Stimulated activated CD4-positive, alpha-beta T cell treated with anti-CD3 and anti-CD28 coated beads, TNF-alpha, amount 100 ng/mL, for 48 hours (primary cell): ENCODE measurements around the gene CDYL2.

Experiments used
- DNase-seq, 3 donors: peaks; one replicate each; pipeline ENCODE4 v3.0.0-alpha.2; 2020; ENCODE audit warnings: low read depth in 3 of 3

The CDYL2 gene

GRCh38 chr16:80705596-80705995 is 98.8 kb downstream of the CDYL2 start:
- DNase-seq: no peak

- no peak for DNase-seq
Observed at GRCh38 chr16:80704751-80705505, 99.5 kb downstream of the CDYL2 start.

- DNase-seq: no peak
Observed at GRCh38 chr16:80703131-80704071, 101.0 kb downstream of the CDYL2 start.

DNA sequence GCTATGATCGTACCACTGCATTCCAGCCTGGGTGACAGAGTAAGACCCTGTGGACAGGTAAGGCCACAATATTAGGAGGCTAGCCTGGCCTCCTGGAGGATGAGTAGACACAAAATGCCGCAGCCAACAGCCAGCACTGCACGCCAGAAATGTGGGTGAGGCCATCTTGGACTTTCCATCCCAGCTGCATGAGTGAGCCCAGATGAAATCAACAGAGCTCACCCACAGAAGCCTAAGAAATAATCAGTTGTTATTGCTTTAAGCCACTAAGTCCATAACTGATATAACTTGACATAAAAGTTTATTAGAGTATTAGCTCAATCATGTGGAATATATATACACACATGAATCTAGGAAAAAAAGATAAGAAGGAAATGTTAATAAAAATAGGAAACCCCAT is 101.7 kb downstream of the CDYL2 start:
- DNase-seq: no peak

DNA sequence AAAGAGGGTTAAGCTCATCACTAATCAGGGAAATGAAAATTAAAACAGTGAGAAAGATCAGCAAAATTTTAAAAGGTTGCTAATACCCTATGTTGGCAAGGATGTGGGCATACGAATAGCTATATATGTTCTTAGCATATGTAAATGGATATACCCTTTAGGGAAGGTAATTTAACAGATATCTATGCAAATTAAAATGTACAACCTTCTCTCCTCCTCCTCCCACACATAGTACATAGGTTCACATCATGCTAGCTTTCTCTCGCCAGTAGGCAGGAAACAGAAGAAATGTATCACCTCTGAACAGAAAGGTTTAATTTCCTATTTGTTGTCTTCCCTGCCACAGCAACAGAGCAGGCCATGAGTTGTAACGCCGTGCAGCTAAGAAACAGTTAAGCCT is 103.8 kb downstream of the CDYL2 start:
- DNase-seq: no peak

DNA sequence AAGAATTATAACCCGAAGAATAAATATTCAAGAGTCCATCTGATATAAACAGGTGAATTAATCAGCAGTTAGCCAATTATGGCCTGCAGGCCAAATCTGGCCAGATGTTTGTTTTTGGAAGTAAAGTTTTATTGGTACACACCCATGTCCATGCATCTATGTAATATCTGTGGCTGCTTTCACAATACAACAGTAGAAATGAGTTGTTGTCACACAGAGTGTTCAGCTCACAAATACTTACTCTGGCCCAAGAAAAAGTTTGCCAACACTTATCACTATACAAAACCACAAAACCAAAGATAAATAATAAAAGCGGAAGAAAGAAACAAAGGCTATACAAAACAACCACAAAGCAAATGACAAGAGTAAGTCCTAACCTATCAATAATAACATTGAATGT is 109.4 kb downstream of the CDYL2 start:
- DNase-seq: no peak

- no peak for DNase-seq
Observed at GRCh38 chr16:80693553-80693952, 110.8 kb downstream of the CDYL2 start.

- DNase-seq: no peak
Observed at GRCh38 chr16:80692270-80692669, 112.1 kb downstream of the CDYL2 start.

DNA sequence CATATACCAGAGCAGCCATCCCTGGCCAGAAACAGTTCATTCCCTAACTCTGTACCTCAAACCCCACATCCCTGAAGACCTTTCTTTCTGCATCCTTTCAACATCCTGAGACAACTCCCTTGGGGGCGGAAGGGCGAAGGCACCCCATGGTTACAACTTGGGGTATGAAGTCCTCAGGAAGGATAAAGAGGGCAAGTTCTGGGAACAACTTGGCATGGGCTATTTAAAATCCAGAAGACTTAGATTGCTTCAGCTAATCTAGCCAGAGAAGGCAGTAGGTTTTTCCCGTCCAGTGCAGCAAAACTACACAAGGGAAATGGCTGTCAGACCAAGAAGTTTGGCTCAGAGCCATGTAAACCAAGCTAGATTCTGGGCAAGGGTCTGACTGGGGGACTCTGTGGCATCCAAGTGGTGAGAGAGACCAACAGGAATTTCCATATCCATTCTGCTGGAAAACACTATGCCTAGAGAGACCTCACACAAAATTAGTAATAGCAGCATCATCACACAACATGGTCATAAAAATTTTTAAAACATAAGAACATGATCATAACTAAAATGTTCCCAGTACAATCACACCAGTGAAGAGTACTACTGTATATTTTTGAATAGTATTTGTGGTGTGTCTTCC is 113.2 kb downstream of the CDYL2 start:
- DNase-seq: no peak

DNA sequence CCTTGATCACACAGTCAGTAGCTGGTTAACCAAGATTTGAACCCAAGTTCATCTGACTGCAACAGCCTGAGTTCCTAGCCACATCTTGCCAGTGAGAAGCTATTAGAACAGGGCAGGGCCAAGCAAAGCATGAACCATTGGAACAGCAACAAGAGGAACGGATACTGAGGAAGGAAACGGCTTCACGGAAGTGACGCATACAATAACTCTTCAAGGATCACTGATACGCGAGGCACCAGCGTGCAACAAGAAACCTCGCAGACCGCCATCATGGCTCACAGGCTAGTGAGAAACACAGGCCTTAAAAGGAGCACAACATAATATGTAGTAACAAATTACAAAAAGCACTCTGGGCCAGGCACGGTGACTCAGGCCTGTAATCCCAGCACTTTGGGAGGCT is 114.9 kb downstream of the CDYL2 start:
- no peak for DNase-seq

- DNase-seq: no peak
Observed at GRCh38 chr16:80687606-80688005, 116.8 kb downstream of the CDYL2 start.

DNA sequence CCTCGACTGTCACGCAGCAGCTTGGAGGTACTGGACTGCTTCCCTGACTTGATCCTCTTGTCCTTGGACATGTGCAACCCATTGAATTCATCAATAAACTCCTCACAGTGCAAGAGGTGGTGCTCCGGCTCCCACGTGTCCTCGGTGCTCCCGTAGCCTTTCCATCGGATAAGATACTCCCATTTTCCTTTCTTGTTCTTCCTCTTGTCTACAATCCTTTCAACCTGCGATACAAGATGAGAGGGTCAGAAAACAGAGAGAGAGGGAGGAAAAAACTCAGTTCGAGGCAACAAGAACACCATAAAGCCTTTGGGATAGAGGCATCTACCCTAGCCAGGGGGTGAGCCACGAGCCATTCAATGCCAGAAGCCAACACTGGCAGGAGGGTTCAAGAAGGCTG is 119.5 kb downstream of the CDYL2 start:
- DNase-seq: no peak

DNA sequence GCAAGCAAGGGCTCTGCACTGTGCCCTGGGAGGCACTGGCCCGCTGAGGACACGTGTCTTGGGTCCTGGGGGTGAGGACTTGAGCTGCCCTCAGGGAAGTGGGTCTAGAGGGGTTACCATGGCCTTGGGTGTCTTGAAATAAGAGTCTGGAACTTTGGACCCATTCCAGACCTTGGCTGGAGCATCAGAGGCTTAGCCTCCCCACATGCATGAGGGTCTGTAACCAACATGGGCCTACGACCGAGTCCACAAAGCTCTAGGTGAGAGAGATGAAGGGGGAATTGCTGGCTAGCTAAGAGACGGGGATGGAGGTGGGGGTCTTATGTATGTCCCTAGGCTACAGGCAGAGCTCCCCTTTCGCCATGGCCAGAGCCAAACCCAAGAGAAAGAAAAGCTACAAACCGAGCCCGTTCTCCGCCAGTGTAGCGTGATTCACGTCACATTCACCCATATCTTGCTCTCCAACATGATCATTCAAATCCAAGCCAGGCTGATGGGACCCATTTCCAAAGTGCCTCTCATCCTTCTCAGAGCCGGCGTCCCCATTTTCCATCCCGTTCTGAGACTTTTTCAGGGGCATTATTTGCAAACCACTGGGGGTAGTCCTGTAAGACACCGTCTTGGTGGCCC is 120.1 kb downstream of the CDYL2 start:
- no peak for DNase-seq

DNA sequence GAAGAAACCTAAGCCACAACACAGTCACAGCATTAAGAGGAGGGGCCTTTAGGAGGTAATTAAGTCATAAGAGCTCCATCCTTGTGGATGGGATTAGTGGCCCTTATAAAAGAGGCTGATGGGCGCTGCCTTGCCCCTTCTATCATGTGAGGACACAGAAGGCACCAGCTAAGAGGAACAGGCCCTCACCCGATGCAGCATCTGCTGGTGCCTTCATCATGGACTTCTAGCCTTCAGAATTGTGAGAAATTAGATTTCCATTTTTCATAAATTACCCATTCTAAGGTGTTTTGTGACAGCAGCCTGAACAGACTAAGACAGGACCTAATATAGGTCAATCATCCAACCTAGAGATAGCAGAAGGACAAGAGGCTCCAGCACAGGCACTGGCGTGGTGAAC is 120.8 kb downstream of the CDYL2 start:
- no peak for DNase-seq

DNA sequence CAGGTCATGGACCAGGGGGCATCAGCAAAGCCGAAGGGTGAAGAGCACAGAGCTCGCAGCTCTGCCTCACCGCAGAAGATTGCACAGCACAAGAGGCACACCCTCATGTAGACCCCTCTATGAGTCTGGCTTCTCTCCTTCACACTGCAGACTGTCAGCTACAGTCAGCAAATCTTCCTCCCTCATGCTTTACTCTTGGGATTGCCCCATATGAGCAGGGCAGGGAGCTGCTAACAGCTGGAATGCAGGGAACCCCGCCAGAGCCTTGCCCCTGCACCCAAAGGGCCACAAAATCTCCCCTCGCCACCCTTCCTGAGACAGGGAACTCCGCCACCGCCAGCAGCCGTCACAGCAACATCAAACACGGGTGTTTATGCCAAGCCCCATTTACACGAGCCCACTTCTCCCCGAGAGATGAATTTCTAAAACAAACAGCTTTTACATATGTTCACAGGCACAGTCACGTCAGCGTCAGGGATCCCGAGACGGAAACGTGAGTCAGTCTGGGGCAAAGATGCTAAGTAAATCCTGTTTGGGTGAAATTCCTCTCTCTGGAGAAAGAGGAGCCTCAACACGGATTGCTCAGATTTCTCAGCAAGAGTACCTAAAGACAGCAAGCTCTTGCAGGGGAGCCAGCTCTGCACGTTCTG is 121.9 kb downstream of the CDYL2 start:
- DNase-seq: no peak

- DNase-seq: no peak
Observed at GRCh38 chr16:80681436-80681835, 123.0 kb downstream of the CDYL2 start.

- DNase-seq: no peak
Observed at GRCh38 chr16:80680839-80681238, 123.6 kb downstream of the CDYL2 start.

GRCh38 chr16:80680046-80680445 is 124.4 kb downstream of the CDYL2 start:
- DNase-seq: no peak

GRCh38 chr16:80674884-80675283 is 129.5 kb downstream of the CDYL2 start:
- DNase-seq: no peak

- no peak for DNase-seq
Observed at GRCh38 chr16:80672379-80672778, 132.0 kb downstream of the CDYL2 start.

- DNase-seq: no peak
Observed at GRCh38 chr16:80671281-80671849, 133.0 kb downstream of the CDYL2 start.
